Measurements from ENCODE around the gene C3. TPM values are rescaled to one million over a fixed set of nuclear protein-coding genes. Genes with fewer than 3 reads are reported as not detected.
"Not testable (repeated sequence)": the region's sequence is repeated elsewhere in the genome, so short reads cannot be mapped to it uniquely, and the experiment has no call there.

C3 gene
- total and polyA plus RNA-seq, 2 donors from 2014 or later: 452 to 3,831 TPM

DNA sequence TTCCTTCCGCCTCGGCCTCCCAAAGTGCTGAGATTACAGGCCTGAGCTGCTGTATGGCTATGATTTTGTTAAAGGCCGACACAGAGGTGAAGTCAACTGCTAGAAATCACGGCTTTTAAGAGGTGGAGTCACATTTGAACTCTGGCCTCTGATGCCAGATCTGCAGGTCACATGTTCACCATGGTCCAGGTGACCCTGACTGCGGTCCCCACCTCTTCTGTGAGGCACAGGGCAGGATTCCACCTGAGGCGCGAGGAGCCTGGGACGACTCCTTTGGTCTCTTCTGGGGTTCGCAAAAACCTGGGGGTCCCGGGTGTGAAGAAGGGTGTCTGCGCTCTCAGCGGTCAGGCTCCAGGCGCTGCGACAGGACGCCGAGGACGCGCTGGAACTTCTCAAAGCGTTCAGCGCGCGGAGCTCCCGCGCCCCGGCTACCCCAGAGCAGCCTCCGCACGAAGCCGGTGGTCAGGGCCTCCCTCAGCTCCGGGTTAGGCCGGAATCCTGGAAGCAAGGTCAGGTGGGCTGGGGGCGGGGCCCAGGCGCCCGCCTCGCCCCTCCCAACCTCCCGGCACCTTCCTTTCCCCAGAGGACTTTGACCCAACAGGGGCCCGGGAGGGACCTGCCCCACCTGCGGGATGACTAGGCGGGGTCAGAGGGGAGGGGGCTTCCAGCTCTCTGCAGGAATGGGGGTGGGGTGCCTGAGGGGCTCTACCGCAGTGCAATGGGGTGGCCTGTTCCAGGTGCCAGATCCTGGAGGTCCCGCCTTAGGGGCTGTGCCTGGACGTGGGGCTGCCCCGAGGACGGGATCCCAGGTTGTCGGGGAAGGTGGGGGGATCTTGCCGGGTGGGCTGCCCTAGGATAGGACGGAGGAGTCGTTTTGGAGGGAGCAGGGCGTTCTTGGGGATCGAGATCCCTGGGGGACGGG is 32.1 kb upstream of the C3 start:
- FAIRE-seq: no peak
- intact Hi-C loops (cut with DNase I): no loop called here

DNA sequence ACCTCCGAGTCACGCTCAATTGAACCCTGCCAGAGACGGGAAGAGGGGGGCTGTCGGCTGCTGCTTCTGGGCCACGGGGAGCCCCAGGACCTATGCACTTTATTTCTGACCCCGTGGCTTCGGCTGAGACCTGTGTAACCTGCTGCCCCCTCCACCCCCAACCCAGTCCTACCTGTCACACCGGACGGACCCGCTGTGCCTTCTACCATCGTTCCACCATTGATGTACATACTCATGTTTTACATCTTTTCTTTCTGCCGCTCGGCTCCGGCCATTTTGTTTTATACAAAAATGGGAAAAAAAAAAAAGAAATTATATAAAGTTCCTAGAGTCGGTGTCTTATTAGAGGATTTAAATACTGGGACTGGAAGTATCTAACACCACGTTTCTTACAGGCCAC is 30.7 kb upstream of the C3 start:
- no peaks in the 10 kb centered on the region for H3K27me3 ChIP-seq (ENCODE audit: control insufficient read depth, insufficient read depth, low read length)

More for the DNA sequence above, 32.1 kb upstream of the C3 start:
- Histone ChIP-seq H3K27ac (ENCODE audit: low read depth in 2 of 2, low read length in 2 of 2) (peak overlapping the region; percentile 68 to 78), H3K4me1 (ENCODE audit: control insufficient read depth in 2 of 3, insufficient read depth in 2 of 3, low read depth in 1 of 3, low read length in 3 of 3) (peaks cover 0 to 5% (median 3%) of the 10 kb centered on the region in 3 donors), H3K9ac (ENCODE audit: low read length in 3 of 3) (peak overlapping the region in 2 of 3 donors; percentile 40 to 78), H3K4me3 (ENCODE audit: low read length in 3 of 3) (peak overlapping the region in 2 of 3 donors; percentile 50 to 54), H3K27me3 (ENCODE audit: control insufficient read depth, insufficient read depth, low read length) (no peaks in the 10 kb centered on the region), H3K9me3 (ENCODE audit: control insufficient read depth in 2 of 3, insufficient read depth in 1 of 3, low read length in 3 of 3) (no peaks in the 10 kb centered on the region), H3K36me3 (ENCODE audit: control insufficient read depth in 2 of 3, insufficient read depth in 3 of 3, low read length in 3 of 3) (peaks cover 0 to 22% (median 3%) of the 10 kb centered on the region in 3 donors)
- TF ChIP-seq, protein P1, sequence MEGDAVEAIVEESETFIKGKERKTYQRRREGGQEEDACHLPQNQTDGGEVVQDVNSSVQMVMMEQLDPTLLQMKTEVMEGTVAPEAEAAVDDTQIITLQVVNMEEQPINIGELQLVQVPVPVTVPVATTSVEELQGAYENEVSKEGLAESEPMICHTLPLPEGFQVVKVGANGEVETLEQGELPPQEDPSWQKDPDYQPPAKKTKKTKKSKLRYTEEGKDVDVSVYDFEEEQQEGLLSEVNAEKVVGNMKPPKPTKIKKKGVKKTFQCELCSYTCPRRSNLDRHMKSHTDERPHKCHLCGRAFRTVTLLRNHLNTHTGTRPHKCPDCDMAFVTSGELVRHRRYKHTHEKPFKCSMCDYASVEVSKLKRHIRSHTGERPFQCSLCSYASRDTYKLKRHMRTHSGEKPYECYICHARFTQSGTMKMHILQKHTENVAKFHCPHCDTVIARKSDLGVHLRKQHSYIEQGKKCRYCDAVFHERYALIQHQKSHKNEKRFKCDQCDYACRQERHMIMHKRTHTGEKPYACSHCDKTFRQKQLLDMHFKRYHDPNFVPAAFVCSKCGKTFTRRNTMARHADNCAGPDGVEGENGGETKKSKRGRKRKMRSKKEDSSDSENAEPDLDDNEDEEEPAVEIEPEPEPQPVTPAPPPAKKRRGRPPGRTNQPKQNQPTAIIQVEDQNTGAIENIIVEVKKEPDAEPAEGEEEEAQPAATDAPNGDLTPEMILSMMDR (IDR thresholded peaks at IDR 0.05; ENCODE audit: borderline replicate concordance, extremely low read depth, insufficient read depth): no peak
- DNase-seq: peak; percentile 69 to 86 (median 78)

DNA sequence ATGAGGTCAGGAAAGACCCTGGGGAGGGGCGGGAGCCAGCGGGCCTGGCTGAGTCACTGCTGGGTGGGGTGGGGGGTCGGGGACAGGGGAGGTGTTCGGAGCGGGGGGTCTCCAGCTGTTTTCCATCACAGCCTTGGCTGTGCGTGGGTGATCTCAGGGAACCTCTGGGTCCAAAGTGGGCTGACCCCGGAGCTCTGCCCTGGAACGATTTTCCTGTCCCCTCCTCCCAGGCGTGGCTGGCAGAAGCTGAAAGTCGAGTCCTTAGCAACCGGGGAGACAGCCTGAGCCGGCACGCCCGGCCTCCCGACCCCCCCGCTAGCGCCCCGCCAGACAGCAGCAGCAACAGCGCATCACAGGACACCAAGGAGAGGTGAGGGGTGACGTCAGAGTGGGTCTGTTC is 29.6 kb upstream of the C3 start:
- Histone ChIP-seq H3K27ac (ENCODE audit: low read depth in 2 of 2, low read length in 2 of 2) (no peak overlapping the region), H3K4me1 (ENCODE audit: control insufficient read depth in 2 of 3, insufficient read depth in 2 of 3, low read depth in 1 of 3, low read length in 3 of 3) (peaks cover 5 to 9% (median 5%) of the 10 kb centered on the region in 3 donors), H3K4me3 (ENCODE audit: low read length in 3 of 3) (no peak overlapping the region), H3K9ac (ENCODE audit: low read length in 3 of 3) (no peak overlapping the region), H3K27me3 (ENCODE audit: control insufficient read depth, insufficient read depth, low read length) (no peaks in the 10 kb centered on the region), H3K9me3 (ENCODE audit: control insufficient read depth in 2 of 3, insufficient read depth in 1 of 3, low read length in 3 of 3) (no peaks in the 10 kb centered on the region), H3K36me3 (ENCODE audit: control insufficient read depth in 2 of 3, insufficient read depth in 3 of 3, low read length in 3 of 3) (peaks cover 5 to 30% (median 7%) of the 10 kb centered on the region in 3 donors)
- no peak for FAIRE-seq
- peak in 2 of 5 donors; percentile 59 to 78 for DNase-seq
- TF ChIP-seq, protein P1 (IDR thresholded peaks at IDR 0.05; ENCODE audit: borderline replicate concordance, extremely low read depth, insufficient read depth): no peak
- intact Hi-C loops (cut with DNase I): no loop called here

More for the DNA sequence above, 30.7 kb upstream of the C3 start:
- TF ChIP-seq, protein P1 (IDR thresholded peaks at IDR 0.05; ENCODE audit: borderline replicate concordance, extremely low read depth, insufficient read depth): no peak
- no peak for FAIRE-seq
- Histone ChIP-seq H3K4me1 (ENCODE audit: control insufficient read depth in 2 of 3, insufficient read depth in 2 of 3, low read depth in 1 of 3, low read length in 3 of 3) (peaks cover 0 to 5% (median 3%) of the 10 kb centered on the region in 3 donors), H3K36me3 (ENCODE audit: control insufficient read depth in 2 of 3, insufficient read depth in 3 of 3, low read length in 3 of 3) (peaks cover 5 to 30% (median 6%) of the 10 kb centered on the region in 3 donors), H3K9ac (ENCODE audit: low read length in 3 of 3) (no peak overlapping the region), H3K27ac (ENCODE audit: low read depth in 2 of 2, low read length in 2 of 2) (no peak overlapping the region), H3K4me3 (ENCODE audit: low read length in 3 of 3) (no peak overlapping the region), H3K9me3 (ENCODE audit: control insufficient read depth in 2 of 3, insufficient read depth in 1 of 3, low read length in 3 of 3) (no peaks in the 10 kb centered on the region)
- DNase-seq: peak in 1 of 5 donors; percentile 50
- intact Hi-C loops (cut with DNase I): no loop called here

DNA sequence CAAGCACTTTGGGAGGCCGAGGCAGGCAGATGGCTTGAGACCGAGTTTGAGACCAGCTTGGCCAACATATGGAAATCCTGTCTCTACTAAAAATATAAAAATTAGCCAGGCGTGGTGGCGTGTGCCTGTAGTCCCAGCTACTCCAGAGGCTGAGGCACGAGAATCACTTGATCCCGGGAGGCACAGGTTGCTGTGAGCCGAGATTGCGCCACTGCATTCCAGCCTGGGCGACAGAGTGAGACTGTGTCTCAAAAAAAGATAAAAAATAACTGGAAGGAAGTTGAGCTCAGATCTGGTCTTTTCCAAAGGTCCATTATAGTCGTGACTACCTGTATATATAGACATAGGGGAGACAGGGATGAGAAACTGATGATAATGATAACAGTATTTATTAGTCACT is 28.1 kb upstream of the C3 start:
- H3K27me3 ChIP-seq (ENCODE audit: control insufficient read depth, insufficient read depth, low read length); intact Hi-C loops (cut with DNase I); H3K27ac ChIP-seq (ENCODE audit: low read depth in 2 of 2, low read length in 2 of 2); DNase-seq; FAIRE-seq; H3K9me3 ChIP-seq (ENCODE audit: control insufficient read depth in 2 of 3, insufficient read depth in 1 of 3, low read length in 3 of 3); H3K4me3 ChIP-seq (ENCODE audit: low read length in 3 of 3); H3K9ac ChIP-seq (ENCODE audit: low read length in 3 of 3): not testable (repeated sequence)
- Histone ChIP-seq H3K36me3 (ENCODE audit: control insufficient read depth in 2 of 3, insufficient read depth in 3 of 3, low read length in 3 of 3) (peaks cover 5 to 36% (median 7%) of the 10 kb centered on the region in 3 donors), H3K4me1 (ENCODE audit: control insufficient read depth in 2 of 3, insufficient read depth in 2 of 3, low read depth in 1 of 3, low read length in 3 of 3) (peaks cover 5 to 21% (median 16%) of the 10 kb centered on the region in 3 donors)

All from kidney (tissue), 14 donors.